ENCODE results near the gene ECE1.

ECE1 gene

GRCh38 chr1:21319447-21320407 lies 29.5 kb upstream of the ECE1 start:
- Mint-ChIP-seq H3K4me1 (peaks cover 37% of the 10 kb centered on the region), H3K9me3 (no peaks in the 10 kb centered on the region), H3K36me3 (peaks cover 5% of the 10 kb centered on the region), H3K4me3 (no peak overlapping the region), H3K27me3 (no peaks in the 10 kb centered on the region), H3K27ac (peak overlapping the region; percentile 7)
- DNase-seq (ENCODE audit: low spot score in 2 of 2) (no peak), ATAC-seq (ENCODE audit: low read depth) (no peak)

- H3K4me3 Mint-ChIP-seq: no peak overlapping the region
- no peaks in the 10 kb centered on the region for H3K27me3 Mint-ChIP-seq
- peaks cover 5% of the 10 kb centered on the region for H3K36me3 Mint-ChIP-seq
- H3K9me3 Mint-ChIP-seq: no peaks in the 10 kb centered on the region
- ATAC-seq (ENCODE audit: low read depth): no peak
- H3K4me1 Mint-ChIP-seq: peaks cover 32% of the 10 kb centered on the region
- no peak overlapping the region for H3K27ac Mint-ChIP-seq
- DNase-seq (ENCODE audit: low spot score in 2 of 2): no peak
These were observed 28.5 kb upstream of the ECE1 start for GRCh38 chr1:21318714-21319159.

DNA sequence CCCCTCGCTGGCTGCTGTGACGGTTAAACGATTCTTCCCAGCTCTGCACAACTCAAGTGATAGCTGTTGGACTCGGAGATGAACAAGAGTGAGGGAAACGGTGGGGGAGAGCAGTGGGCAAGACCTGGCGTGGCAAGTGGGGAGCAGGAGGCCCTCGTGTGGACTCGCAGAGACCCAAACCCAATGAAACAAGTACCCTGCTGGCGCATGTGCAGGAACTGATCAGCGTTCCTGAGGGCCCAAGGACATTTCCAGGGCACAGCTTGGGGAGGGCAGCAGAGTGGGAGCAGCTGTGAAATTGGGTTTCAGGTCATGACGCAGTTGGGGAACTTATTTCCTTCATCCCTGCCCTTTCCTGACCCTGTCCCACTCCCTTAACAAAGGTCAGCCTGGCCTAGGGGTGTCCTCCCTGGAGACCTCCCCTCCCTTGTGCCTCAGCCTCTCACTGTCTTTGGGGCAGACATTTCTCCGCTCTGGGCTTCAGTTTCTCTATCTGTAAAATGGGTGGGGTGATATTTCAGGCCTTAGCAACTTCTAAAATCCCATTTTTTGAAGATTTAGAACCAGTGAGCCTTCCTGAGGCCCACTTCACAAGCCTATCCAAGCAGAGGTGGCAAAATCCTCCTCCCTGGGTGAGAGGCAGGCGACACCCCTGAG lies 27.9 kb upstream of the ECE1 start:
- DNase-seq (ENCODE audit: low spot score in 2 of 2): no peak
- Mint-ChIP-seq H3K4me1 (peaks cover 29% of the 10 kb centered on the region), H3K9me3 (no peaks in the 10 kb centered on the region), H3K4me3 (no peak overlapping the region), H3K36me3 (peaks cover 5% of the 10 kb centered on the region), H3K27me3 (no peaks in the 10 kb centered on the region), H3K27ac (peak overlapping the region; percentile 58)
- no peak for ATAC-seq (ENCODE audit: low read depth)

DNA sequence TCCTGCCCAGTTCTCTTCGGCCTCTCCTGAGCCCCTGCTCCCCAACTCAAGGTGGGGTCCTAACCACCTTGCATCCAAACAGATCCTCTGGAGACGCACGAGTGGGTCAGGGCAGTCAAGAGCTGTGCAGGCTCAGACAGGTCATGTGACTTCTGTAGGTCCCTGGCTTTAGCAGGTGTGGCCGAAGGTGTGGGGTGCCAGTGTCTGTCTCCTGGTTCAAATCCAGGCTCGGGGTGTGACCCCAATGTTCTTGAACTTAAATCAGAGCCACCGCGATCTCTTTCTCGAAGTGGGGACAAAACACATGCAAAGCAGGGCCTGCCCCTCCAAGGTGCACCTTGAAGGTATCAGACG lies 27.4 kb upstream of the ECE1 start:
- DNase-seq (ENCODE audit: low spot score in 2 of 2): no peak
- Mint-ChIP-seq H3K36me3 (peaks cover 5% of the 10 kb centered on the region), H3K4me1 (peaks cover 32% of the 10 kb centered on the region), H3K9me3 (no peaks in the 10 kb centered on the region), H3K27ac (peak overlapping the region; percentile 58), H3K27me3 (no peaks in the 10 kb centered on the region), H3K4me3 (no peak overlapping the region)
- ATAC-seq (ENCODE audit: low read depth): no peak

DNA sequence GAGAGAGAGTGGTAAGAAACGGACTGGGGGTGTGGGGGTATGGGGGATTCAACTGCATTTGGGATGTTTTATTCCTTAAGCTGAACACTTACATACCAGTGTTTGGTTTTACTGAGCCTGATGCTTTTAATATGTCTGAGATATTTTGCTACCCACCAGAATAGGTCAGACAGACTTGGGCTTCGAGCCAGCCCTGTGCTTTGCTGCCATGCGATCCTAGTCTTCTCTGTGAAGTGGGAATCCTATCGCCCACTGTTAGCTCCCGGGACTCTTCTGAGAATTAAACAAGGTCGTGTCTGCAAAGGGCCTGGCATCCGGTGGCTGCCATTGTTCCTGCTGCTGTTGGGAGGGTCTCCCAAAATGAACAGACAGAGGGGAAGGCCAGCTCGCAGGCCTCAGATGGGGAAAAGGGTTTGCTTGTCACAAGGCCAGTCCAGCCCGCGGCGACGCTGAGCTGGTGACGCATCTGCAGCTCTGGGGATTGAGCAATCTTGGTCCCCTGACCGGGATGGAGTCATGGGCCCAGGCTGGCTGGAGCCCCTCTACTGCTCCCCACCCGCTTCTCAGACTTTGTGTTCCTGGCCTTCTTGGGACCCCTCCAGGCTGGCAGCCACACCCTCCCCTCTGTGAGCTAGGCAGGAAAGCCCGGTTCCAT lies 26.9 kb upstream of the ECE1 start:
- DNase-seq (ENCODE audit: low spot score in 2 of 2): no peak
- no peak for ATAC-seq (ENCODE audit: low read depth)

GRCh38 chr1:21314743-21315396 lies 24.6 kb upstream of the ECE1 start:
- H3K4me3 Mint-ChIP-seq: no peak overlapping the region
- ATAC-seq (ENCODE audit: low read depth) (no peak), DNase-seq (ENCODE audit: low spot score in 2 of 2) (no peak)
- H3K27me3 Mint-ChIP-seq: no peaks in the 10 kb centered on the region
- peak overlapping the region; percentile 14 for H3K27ac Mint-ChIP-seq
- H3K36me3 Mint-ChIP-seq: peaks cover 6% of the 10 kb centered on the region
- peaks cover 29% of the 10 kb centered on the region for H3K4me1 Mint-ChIP-seq
- H3K9me3 Mint-ChIP-seq: peaks cover 1% of the 10 kb centered on the region

More for the DNA sequence above, 26.9 kb upstream of the ECE1 start:
- Mint-ChIP-seq H3K27ac (peak overlapping the region; percentile 58), H3K9me3 (no peaks in the 10 kb centered on the region), H3K27me3 (no peaks in the 10 kb centered on the region), H3K36me3 (peaks cover 5% of the 10 kb centered on the region), H3K4me3 (no peak overlapping the region), H3K4me1 (peaks cover 27% of the 10 kb centered on the region)

DNA sequence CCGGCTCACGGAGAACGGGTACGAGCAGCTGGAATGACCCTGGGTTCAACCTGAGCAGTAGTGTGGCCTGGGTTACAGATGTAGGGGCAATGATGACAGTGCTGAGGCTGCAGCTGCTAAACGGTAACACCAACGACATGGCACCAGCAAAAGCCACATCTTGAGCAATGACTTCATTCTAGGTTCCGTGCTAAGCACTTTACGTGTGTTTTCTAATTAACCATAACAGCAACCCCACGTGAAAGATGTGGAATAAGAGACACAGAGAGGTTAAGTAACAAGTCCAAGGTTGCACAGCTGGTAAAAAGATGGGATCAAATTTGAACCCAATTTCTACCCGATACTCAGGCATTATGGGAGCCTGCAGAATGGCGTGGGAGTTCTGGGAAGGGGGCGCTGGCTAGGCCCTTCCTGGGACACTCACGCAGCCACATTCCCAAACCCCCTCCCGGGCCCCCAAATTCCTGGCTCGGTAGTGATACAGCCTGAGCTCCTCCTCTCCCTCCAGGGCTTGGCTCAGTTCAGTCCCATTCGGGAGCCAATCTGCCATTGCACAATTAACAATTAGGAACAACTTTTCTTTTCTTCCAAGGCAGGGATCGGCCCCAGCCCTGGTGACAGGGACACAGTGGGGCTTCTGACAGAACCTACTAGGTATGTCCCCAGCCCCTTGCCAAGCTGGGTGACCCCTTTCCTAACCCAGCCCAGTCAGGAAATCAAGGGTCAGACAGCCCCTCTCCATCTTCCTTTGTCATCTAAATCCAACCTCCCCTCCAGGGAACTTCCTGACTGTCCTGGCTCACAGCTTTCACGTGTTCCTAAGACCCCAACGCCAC lies 23.8 kb upstream of the ECE1 start:
- DNase-seq (ENCODE audit: low spot score in 2 of 2) (no peak), ATAC-seq (ENCODE audit: low read depth) (no peak)
- Mint-ChIP-seq H3K27ac (peak overlapping the region; percentile 21), H3K4me3 (no peak overlapping the region), H3K4me1 (peaks cover 27% of the 10 kb centered on the region), H3K27me3 (no peaks in the 10 kb centered on the region), H3K36me3 (peaks cover 6% of the 10 kb centered on the region), H3K9me3 (peaks cover 1% of the 10 kb centered on the region)

DNA sequence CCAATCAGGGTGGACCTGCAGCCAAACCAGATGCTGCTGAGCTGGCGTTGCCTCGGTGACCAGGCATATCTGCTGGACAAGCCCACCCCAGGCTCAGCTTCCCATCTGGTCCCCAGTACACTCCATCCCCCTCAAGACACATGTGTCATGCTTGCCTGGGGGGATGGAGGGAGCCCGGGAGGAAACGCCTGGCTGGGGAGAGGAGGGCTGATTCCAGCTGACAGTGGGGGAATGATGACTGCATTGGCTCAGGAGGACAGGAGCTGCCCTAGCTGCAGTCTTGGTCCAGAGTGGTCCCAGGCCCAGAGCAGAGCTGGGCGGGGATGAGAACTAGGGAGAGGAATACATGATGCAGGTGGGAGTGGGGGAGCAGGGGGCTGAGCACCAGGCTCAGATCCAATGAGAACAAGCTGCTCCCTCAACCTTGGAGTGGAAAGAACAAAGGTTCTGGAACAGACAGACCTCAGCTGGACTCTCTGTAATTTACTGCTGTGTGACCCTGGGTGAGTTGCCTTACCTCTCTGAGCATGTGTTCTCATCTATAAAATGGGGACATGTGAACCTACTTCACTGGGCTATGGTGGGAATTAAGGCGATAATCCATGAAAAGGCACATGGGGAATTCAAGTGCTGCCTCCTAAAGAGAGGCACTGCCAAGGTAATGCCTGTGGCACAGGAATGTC lies 23.1 kb upstream of the ECE1 start:
- Mint-ChIP-seq H3K4me1 (peaks cover 29% of the 10 kb centered on the region), H3K9me3 (peaks cover 1% of the 10 kb centered on the region), H3K36me3 (peaks cover 6% of the 10 kb centered on the region), H3K4me3 (no peak overlapping the region), H3K27ac (peak overlapping the region; percentile 55), H3K27me3 (no peaks in the 10 kb centered on the region)
- ATAC-seq (ENCODE audit: low read depth) (no peak), DNase-seq (ENCODE audit: low spot score in 2 of 2) (no peak)

DNA sequence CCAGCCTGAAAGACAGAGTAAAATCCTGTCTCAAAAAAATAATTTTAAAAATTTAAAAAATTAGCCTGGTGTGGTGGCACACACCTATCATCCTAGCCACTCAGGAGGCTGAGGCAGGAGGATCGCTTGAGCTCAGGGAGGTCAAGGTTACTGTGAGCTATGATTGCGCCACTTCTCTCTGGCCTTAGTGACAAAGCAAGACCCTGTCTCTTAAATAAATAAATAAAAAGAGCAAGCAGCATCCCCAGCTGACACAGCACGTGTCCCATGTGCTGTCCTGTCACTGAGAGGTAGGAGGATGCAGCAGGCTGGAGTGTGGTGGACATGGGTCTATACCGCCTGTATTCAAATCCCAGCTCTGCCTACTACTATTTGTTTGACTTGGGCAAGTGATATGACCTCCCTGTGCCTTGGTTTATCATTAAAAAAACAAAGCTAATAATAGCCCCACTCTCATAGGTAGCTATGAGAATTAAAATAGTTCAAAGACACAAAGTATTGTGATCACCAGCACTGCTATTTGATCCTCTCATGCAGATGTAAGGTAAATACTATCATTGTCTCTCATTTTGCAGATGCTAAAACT lies 22.2 kb upstream of the ECE1 start:
- Mint-ChIP-seq H3K4me1 (peaks cover 36% of the 10 kb centered on the region), H3K36me3 (peaks cover 4% of the 10 kb centered on the region), H3K9me3 (peaks cover 1% of the 10 kb centered on the region), H3K27ac (peak overlapping the region; percentile 55), H3K4me3 (no peak overlapping the region), H3K27me3 (no peaks in the 10 kb centered on the region)
- DNase-seq (ENCODE audit: low spot score in 2 of 2) (no peak), ATAC-seq (ENCODE audit: low read depth) (no peak)

DNA sequence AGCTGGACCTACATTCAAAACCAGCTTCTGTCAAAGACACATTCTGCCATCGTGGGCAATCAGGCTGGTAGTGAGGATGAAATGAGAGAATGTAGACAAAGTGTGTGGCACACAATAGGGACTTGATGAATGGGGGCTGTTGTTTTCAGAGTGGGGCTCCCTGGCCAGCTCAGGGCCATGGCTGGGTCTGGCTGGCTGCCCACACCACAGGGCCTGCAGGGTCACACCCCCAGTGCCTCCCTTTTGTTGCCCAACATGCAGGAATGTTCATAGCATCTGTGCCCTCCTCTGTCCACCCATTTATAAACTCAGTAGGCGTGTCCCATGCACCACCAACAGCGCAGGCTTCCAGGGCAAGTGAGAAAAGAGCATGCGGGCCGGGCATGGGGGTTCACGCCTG lies 20.8 kb upstream of the ECE1 start:
- Mint-ChIP-seq H3K4me1 (peaks cover 35% of the 10 kb centered on the region), H3K36me3 (peaks cover 2% of the 10 kb centered on the region), H3K27ac (peak overlapping the region; percentile 62)

DNA sequence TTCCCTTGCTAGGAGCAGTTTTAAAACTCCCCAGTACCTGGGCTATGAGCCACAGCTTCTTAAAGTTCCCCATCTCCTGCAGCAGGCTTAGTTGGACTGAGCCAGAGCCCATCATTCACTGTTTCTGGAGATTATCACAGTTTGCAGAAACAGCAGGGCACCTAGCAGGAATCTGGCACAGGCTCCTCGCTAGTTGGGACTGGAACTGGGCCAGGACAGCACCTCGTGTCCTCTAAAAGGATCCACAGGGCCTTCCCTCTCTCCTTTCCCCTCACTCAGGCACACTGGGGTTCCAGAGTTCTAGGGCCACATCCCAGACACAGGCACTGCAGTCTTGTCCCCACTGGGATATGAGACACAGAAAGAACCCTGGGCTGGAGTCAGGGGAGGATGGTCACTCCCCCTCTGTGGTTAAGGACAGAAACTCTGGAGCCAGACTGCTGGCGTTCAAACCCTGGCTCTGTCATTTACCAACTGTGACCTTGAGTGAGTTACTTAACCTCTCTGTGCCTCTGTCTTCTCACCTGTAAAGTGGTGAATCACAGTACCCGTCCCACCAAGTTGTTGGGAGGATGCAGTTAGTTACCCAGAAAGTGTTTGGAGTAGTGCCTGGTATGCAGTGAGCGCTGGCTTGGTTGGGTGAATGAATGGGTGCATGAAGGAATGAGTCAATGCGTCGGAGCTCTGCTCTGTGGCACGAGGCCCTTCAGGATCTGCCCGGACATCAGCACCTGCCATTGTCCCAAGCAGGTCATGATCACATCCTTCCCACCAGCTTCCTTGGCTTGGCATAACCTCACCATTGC lies 18.8 kb upstream of the ECE1 start:
- peaks cover 40% of the 10 kb centered on the region for H3K4me1 Mint-ChIP-seq
- H3K36me3 Mint-ChIP-seq: peaks cover 2% of the 10 kb centered on the region
- ATAC-seq (ENCODE audit: low read depth) (no peak), DNase-seq (ENCODE audit: low spot score in 2 of 2) (no peak)
- peaks cover 1% of the 10 kb centered on the region for H3K9me3 Mint-ChIP-seq
- no peak overlapping the region for H3K4me3 Mint-ChIP-seq
- H3K27ac Mint-ChIP-seq: no peak overlapping the region
- H3K27me3 Mint-ChIP-seq: no peaks in the 10 kb centered on the region

More for the DNA sequence above, 20.8 kb upstream of the ECE1 start:
- no peaks in the 10 kb centered on the region for H3K27me3 Mint-ChIP-seq
- ATAC-seq (ENCODE audit: low read depth): no peak
- peaks cover 1% of the 10 kb centered on the region for H3K9me3 Mint-ChIP-seq
- no peak overlapping the region for H3K4me3 Mint-ChIP-seq
- DNase-seq (ENCODE audit: low spot score in 2 of 2): no peak

GRCh38 chr1:21308330-21308729 lies 18.1 kb upstream of the ECE1 start:
- Mint-ChIP-seq H3K4me3 (no peak overlapping the region), H3K4me1 (peaks cover 40% of the 10 kb centered on the region), H3K27me3 (no peaks in the 10 kb centered on the region), H3K9me3 (peaks cover 1% of the 10 kb centered on the region), H3K36me3 (peaks cover 2% of the 10 kb centered on the region), H3K27ac (peak overlapping the region; percentile 45)
- no peak for DNase-seq (ENCODE audit: low spot score in 2 of 2)
- ATAC-seq (ENCODE audit: low read depth): no peak

Data from memory B cell (primary cell).